GM19025 (cell line): Measurements from ENCODE around the gene RSPRY1.

ENCODE experiments used
- ATAC-seq: cut with Tn5 transposase; IDR thresholded peaks from one replicate; pipeline ENCODE4 v1.9.1; 2021; ENCODE audit warnings: mild to moderate bottlenecking, low read depth, moderate library complexity; ENCODE audit not compliant: unreplicated experiment

Gene RSPRY1

DNA sequence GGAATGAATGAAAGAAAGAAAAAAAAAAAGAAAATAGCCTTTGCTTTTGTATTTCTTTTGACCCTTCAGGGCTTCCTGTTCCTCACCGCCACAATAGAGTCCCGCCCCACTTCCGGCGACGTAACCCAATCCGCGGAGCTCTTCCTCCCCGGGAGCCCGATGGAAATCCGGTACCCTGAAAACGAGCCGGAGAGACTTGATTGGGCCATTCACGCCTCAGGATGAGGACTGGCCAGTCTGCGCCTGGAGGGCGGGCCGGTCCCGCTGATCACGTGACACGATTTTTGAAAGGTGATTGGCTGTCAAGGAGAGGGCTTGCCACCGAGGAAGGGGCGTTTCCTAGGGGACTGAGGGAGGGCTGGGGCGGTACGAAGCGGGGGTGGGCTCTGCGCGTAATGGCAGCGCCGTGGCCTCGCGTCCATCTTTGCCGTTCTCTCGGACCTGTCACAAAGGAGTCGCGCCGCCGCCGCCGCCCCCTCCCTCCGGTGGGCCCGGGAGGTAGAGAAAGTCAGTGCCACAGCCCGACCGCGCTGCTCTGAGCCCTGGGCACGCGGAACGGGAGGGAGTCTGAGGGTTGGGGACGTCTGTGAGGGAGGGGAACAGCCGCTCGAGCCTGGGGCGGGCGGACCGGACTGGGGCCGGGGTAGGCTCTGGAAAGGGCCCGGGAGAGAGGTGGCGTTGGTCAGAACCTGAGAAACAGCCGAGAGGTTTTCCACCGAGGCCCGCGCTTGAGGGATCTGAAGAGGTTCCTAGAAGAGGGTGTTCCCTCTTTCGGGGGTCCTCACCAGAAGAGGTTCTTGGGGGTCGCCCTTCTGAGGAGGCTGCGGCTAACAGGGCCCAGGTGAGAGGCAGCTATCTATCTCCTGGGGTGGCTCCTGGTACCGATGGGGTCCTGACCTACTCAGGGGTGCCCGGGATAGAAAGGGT, at the start of gene RSPRY1, which contains the start of gene PSME3IP1:
Gene RSPRY1, plus strand, starts transcription at position 385 of the 927 bp plus-strand sequence. CDS start 18,330 bp downstream, outside the sequence.
Gene PSME3IP1, minus strand, starts transcription at position 95 of the 927 bp plus-strand sequence. CDS start 12,185 bp downstream, outside the sequence.
- ATAC-seq, result peak; percentile 86

- ATAC-seq, result no peak
Measured at GRCh38 chr16:57137043-57137442, 49.1 kb upstream of the RSPRY1 start.

DNA sequence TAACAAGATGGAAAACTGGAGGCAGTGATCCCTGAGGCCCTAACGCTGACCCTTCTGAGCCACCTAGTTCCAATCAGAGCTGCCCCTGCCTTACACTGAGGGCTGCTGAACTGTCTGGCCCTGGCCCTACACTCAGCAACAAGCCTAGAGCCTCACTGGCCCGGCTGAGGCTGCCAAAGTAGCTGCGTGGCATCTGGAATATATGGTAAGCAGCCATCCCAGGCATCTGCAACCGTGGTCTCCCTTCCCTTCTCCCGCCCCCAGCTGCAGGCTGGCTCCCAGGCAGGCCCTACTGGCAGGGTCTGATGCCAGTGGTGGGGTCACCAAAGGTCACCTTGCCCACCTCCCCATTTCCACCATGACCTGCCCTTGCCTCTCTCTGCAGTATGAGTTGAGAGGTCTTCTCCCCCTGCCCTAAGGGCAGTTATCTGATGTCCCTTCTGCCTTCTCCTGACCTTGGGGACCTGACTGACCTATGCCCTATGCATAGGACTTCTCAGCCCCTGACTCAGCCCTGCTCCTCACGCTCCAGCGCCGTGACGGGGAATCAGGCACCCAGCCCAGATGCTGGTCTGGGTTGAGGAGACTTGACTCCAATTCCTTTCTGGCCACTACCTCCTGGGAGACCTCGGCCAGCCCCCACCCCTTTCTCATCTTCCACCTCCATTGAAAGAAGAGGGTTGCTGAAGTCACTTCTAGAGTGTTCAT, 48.4 kb upstream of the RSPRY1 start:
- ATAC-seq, result no peak

DNA sequence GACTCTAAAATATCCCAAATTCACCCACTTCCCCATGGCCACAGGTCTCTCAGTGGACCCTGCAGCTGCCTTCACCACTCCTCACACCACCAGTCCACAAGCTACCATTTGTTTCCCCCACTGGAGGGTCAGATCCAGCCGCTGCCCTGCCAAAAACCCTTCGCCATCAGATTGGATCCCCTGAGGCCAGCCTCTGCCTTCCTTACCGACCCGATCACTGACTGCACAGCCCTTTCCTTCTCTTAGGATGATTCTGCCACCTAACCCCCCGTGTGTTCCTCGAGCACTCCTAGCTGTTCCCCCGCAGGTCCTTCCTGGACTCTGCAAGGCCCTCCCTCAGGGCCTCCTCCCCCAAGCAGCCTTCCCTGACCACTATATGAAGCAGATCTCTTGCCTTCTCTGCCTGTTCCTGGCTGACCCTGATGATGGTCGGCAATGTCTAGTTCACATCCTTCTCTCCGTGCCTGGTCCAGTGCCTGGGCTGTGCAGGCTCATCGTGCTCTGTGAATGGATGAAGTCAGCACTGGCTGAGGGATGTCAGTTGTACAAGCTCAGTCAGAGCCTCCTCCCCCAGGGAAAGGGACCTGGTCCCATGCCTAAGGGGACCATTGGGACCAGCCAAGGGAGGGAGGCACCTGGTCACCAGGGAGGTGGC, 47.7 kb upstream of the RSPRY1 start:
- ATAC-seq, result no peak

DNA sequence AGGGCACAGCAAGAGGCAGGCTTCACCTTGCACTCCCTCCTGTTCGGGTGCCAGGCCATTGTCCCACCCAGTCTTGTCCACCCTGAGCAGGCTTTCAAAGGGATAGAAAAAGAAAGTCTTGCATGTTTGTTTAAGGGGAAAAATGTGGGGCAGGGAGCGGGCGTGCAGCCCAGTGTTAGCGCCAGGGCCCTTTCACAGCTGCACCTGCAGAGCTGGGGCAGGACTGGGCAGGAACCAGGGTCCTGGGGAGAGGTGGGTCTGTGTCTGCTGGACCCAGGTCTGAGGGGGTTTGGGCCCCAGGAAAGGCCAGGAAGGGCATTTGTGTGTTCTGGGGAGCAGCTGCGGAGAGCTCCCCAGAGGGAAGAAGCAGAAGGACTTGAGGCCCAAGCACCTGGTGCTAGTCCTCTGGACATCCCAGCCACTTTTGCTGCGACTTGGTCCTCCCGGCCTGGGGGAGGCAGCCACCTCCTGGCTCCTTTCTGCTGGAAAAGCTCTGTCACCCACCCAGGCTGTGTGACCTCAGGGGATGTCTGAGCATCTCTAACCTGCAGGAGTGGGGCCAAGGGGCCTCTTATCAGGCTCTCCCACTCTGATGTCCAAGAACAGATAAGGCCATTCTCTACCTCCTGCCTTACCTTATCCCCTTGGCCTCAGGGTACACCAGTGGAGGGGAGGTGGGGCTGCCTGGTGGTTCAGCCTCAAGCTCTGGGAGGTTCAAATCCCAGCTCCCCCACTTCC, 45.0 kb upstream of the RSPRY1 start:
- no peak for ATAC-seq

GRCh38 chr16:57141822-57142631, 44.1 kb upstream of the RSPRY1 start:
- no peak for ATAC-seq

DNA sequence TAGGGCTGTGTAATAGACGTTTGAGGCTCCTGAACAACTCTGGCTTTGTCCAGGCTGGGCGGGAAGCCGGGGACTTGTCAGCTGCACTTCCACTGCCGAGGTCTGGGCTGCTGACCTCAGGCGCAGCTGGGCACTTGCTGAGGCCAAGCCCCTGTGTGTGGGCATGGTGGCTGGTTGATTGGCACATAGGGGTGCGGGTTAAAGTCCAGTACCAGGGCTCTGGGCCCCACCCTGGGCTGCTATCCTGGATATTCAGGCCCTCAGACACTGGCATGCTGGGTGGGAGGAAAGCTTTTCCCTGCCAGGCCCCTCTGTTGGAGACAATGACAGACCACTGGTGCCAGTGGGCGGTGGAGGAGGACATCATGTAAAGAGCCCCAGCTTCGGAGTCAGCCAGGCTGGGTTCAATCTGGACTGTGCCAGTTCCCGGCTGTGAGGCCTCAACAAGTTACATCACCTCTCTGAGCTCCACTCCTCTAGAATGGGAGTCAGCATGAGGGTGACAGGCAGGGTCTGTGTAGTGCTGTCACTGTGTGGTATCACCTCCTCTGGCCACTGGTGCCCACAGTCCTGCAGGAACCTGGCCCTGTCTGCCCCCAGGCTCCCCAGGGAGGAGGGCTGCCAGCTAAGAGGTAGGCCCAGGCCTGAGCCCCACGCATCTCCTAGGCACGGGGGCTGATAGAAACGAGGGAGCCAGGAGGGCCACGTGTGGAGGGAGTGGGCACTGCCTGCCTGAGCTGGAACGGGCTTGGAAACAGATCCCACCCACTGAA, 42.8 kb upstream of the RSPRY1 start:
- no peak for ATAC-seq

GRCh38 chr16:57144027-57144426, 42.1 kb upstream of the RSPRY1 start:
- no peak for ATAC-seq

DNA sequence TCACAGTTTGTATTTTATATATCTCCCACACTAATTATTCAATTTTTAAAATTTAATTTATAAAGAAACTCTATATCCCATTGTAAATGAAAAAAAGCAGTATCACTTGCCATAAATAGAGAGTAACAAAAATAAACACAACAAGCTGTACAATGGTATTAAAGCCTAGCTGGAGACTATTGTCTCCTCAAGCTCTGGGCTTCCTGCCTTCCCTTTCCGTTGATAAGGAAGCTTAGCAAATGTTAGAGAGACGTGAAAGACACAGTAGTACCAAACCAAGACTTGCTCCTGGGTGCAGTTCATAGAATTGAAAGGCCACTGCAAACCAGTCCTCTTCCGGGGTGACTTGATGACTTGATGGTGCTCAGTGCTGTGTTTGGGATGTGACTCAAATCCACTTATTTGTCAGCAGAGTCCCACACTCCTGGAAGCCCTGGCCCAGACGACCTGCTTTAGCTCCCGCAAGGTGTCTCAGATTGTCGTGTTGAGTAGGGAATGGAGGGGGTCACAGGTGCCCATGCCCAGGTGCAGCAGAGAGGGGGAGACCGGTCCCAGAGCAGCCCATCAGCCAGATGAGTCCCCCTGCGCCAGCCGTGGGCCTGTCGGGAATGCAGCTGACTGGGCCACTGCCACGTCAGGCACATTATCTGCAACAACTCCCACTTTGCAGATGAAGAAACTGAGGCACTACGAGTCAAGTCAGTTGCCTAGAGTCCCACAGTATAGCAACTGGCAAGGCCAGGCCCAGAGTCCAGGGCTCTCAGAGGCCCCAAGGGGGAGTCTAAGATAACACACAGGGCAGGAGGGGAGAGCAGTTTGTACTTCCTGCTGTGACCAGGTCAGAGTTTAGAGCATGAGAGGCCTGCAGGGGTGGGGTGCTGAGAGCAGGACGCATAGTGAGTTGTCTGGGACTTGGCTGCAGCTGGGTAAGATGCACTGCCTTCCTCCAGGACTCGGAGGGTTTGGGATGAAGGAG, 40.8 kb upstream of the RSPRY1 start:
- ATAC-seq, result no peak

DNA sequence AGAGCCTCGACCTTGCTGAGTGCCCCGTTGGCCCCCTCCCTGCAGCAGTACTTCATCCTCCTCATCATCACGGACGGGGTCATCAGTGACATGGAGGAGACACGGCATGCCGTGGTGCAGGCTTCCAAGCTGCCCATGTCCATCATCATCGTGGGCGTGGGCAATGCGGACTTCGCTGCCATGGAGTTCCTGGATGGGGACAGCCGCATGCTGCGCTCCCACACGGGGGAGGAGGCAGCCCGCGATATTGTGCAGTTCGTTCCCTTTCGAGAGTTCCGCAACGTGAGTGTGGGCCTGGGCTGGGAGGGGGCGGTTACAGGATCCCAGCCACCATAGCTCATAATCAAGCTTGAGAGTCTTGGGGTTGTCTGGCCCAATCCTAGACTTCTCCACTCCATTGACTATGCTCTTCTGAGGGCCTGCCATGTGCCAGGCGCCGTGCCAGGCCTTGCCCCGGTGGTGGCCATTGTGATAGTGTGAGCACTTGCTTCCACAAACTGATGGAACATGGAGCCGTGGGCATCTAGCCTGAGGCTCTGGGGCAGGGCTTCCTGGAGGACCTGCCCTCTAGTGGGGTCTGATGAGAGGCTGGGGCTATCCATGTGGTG, 40.0 kb upstream of the RSPRY1 start:
- ATAC-seq, result no peak

GRCh38 chr16:57146735-57147134, 39.4 kb upstream of the RSPRY1 start:
- ATAC-seq, result no peak

DNA sequence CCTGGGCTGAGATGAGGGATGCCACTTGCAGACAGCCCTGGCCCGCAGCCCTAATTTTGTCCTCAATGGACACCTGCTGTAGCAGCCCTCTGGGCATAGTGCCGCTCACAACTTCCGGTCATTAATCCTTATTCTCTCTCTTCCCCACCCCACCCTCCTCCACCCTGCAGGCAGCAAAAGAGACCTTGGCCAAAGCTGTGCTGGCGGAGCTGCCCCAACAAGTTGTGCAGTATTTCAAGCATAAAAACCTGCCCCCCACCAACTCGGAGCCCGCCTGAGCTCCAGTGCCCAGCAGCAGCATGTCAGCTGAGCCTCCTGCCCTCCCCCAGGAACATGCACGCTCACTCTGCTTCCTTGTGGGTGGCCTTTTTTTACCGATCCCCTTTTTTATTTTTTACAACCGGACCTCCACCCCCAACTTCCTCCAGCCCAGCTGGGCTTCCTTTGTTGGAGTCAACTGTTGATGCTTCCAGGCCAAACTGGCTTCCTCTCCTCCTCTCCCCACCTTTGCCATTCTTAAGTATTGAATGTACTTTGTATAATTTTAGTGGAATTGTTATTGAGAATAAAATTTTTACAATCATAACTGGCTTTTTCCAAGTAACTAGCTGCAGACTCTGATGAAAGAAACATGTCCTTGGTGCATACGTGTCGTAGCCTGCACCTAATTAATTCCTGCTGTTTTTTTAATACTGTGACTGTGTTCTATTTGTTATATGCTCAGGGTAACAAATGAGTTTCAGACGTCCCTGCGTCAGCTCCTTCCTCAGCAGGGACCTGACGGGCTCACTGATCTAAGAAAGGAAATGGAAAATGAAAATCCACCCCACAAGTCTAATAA, 38.5 kb upstream of the RSPRY1 start:
- no peak for ATAC-seq

- ATAC-seq, result no peak
Measured at GRCh38 chr16:57148481-57148880, 37.6 kb upstream of the RSPRY1 start.

- no peak for ATAC-seq
Measured at GRCh38 chr16:57149391-57149790, 36.7 kb upstream of the RSPRY1 start.

GRCh38 chr16:57150682-57151330, 35.3 kb upstream of the RSPRY1 start:
- no peak for ATAC-seq

- ATAC-seq, result no peak
Measured at GRCh38 chr16:57151369-57151768, 34.8 kb upstream of the RSPRY1 start.
